SH-SY5Y (cell line): ENCODE results near the gene KCNQ1OT1.

Experiments
- GATA2 ChIP-seq: IDR thresholded peaks from 2 replicates; pipeline ENCODE4 v1.6.1; 2011; ENCODE audit warnings: mild to moderate bottlenecking, low read depth, low read length
- GATA3 ChIP-seq: IDR thresholded peaks from 2 replicates; pipeline ENCODE4 v1.6.1; 2011; ENCODE audit warnings: low read depth, mild to moderate bottlenecking, low read length, moderate library complexity

GRCh38 chr11:2694495-2694894 lies 5.3 kb downstream of the KCNQ1OT1 start:
- TF ChIP-seq GATA2 (no peak), GATA3 (no peak)
